Fibroblast of lung (primary cell): ENCODE measurements around the gene NEDD4.

Experiments
- CTCF ChIP-seq, 2 donors: IDR thresholded peaks in 1 of 2; conservative IDR thresholded peaks in 1 of 2; 1 replicate in 1 of 2; 2 replicates in 1 of 2; pipeline ENCODE4 v1.5.1; 2011 to 2012; ENCODE audit warnings: low read length in 2 of 2, control low read depth in 1 of 2, inconsistent platforms in 1 of 2, low read depth in 1 of 2, mild to moderate bottlenecking in 1 of 2
- EZH2 ChIP-seq: IDR thresholded peaks from 2 replicates; pipeline ENCODE4 v1.5.1; 2012; ENCODE audit warnings: low read length, control low read depth, mild to moderate bottlenecking; ENCODE audit errors: missing control alignments

- no peak for TF ChIP-seq CTCF (conservative IDR thresholded peaks at IDR 0.05 in 1 of 2, IDR thresholded peaks at IDR 0.05 in 1 of 2; ENCODE audit: low read depth in 1 of 2, low read length in 2 of 2)
- TF ChIP-seq EZH2 = no peak
These were observed 209.1 kb downstream of the NEDD4 start for GRCh38 chr15:55784286-55784685.
